Thymus (tissue), 14 donors: ENCODE data around the gene ATP11B. TPM values are rescaled to one million over a fixed set of nuclear protein-coding genes. Genes with fewer than 3 reads are reported as not detected.

ENCODE experiments used
- DNase-seq, 9 donors: peaks; one replicate each; pipeline ENCODE4 v3.0.0-alpha.2; 2013; ENCODE audit warnings: low spot score in 9 of 9, low read depth in 6 of 9, missing footprints in 1 of 9
- H3K27ac ChIP-seq, 2 donors: one replicate each; pipeline ENCODE4 v1.5.1; 2013; ENCODE audit warnings: control low read depth in 1 of 2, low read depth in 1 of 2, low read length in 1 of 2, mild to moderate bottlenecking in 1 of 2, moderate library complexity in 1 of 2
- H3K27me3 ChIP-seq, 2 donors: one replicate each; pipeline ENCODE4 v1.5.1; 2013; ENCODE audit warnings: low read length in 1 of 2; ENCODE audit not compliant: control insufficient read depth in 2 of 2, insufficient read depth in 1 of 2
- H3K36me3 ChIP-seq, 2 donors: one replicate each; pipeline ENCODE4 v1.5.1; 2013; ENCODE audit warnings: low read length in 1 of 2, mild to moderate bottlenecking in 1 of 2, moderate library complexity in 1 of 2; ENCODE audit not compliant: control insufficient read depth in 2 of 2, insufficient read depth in 2 of 2
- H3K4me1 ChIP-seq, 2 donors: one replicate each; pipeline ENCODE4 v1.5.1; 2013; ENCODE audit warnings: low read length in 2 of 2; ENCODE audit not compliant: control insufficient read depth in 2 of 2, insufficient read depth in 2 of 2
- H3K4me3 ChIP-seq, 2 donors: one replicate each; pipeline ENCODE4 v1.5.1; 2013; ENCODE audit warnings: low read length in 2 of 2, control low read depth in 1 of 2, mild to moderate bottlenecking in 1 of 2
- H3K9me3 ChIP-seq, 2 donors: one replicate each; pipeline ENCODE4 v1.5.1; 2013; ENCODE audit warnings: low read length in 1 of 2, mild to moderate bottlenecking in 1 of 2; ENCODE audit not compliant: control insufficient read depth in 2 of 2, insufficient read depth in 1 of 2
- WGBS: extraction: QIAGEN DNeasy Blood & Tissue Kit; methylation state at CpG from one replicate; pipeline ENCODE4 v1.1.7; 2013; 5-methylcytosine and 5-hydroxymethylcytosine counted together
- long read RNA-seq, 10 donors: transcript quantifications; one replicate each; lab custom pipeline, GENCODE V29; 2026
- polyA plus RNA-seq: library from polyadenylated mRNA; stranded (reverse); fragments of 200-250 nt; gene quantifications from one replicate; pipeline ENCODE4 v1.2.3, GENCODE V29; 2013
- total RNA-seq: library from RNA; stranded (reverse); fragments of 120-200 nt; gene quantifications from one replicate; pipeline ENCODE4 v1.2.4, GENCODE V29; 2013
- donor health status: healthy.

ATP11B gene
- 76.9 TPM for total RNA-seq
- 24.7 TPM for polyA plus RNA-seq
- long read RNA-seq, donor 1: 0 reads
- long read RNA-seq, donor 2: 0 reads
- long read RNA-seq, donor 3, full-length matches to known transcripts: 1 of 1 reads
- long read RNA-seq, donor 3, partial matches to known transcripts: 0 of 1 reads
- long read RNA-seq, donor 3, other reads (novel, unspliced or antisense): 0 of 1 reads
- long read RNA-seq, donor 4: 0 reads
- long read RNA-seq, donor 5, full-length matches to known transcripts: 4 of 16 reads
- long read RNA-seq, donor 5, partial matches to known transcripts: 0 of 16 reads
- long read RNA-seq, donor 5, other reads (novel, unspliced or antisense): 12 of 16 reads
- long read RNA-seq, donor 6, full-length matches to known transcripts: 4 of 4 reads
- long read RNA-seq, donor 6, partial matches to known transcripts: 0 of 4 reads
- long read RNA-seq, donor 6, other reads (novel, unspliced or antisense): 0 of 4 reads
- long read RNA-seq, donor 7, full-length matches to known transcripts: 3 of 30 reads
- long read RNA-seq, donor 7, partial matches to known transcripts: 27 of 30 reads
- long read RNA-seq, donor 7, other reads (novel, unspliced or antisense): 0 of 30 reads
- long read RNA-seq, donor 8: 0 reads
- long read RNA-seq, donor 9, full-length matches to known transcripts: 3 of 3 reads
- long read RNA-seq, donor 9, partial matches to known transcripts: 0 of 3 reads
- long read RNA-seq, donor 9, other reads (novel, unspliced or antisense): 0 of 3 reads
- long read RNA-seq, donor 10: 0 reads

DNA sequence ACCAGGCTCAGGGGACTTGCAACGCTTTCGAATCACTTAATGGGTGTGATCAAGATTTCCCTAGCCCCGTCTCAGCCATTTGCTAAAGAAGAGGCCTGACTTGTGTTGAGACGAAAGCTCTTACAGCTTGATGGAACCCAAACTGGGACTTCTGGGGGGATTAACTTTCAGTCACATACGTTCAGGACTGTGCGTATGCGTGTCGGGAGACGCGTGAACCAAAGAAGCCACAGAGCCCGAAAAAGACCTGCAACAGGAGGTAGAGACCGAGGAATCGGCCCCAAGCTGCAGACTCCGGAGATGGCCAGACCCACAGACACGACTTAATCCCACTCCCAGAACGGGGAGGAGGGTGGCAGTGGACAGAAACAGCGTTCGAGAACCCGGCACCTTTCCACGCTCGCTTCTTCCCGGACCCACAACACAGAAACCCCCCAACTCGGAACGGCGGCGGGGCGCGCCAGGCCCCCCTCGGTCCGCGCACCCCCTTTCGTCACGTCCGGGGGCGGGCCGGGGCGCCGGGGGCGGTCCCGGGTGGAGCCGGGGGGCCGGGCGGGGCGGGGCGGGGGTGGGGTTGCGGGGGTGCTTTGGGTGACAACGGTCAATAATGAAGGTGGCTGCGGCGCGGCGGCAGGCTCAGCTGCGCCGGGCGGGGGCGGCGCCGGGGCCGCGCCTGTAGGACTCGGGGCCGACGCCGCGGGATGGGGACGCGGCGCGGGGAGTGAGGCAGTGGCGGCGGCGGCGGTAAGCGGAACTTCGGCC lies at the start of gene ATP11B:
ATP11B (plus strand) TSS at position 604 of the 762 bp plus-strand sequence. CDS start 256 bp downstream, outside the sequence.
- no peaks in the 10 kb centered on the region for H3K36me3 ChIP-seq
- peak within 1 kb of the TSS; percentile 96 to 99 for H3K27ac ChIP-seq
- peak; percentile 53 to 89 (median 70) for DNase-seq
- H3K9me3 ChIP-seq: no peaks in the 10 kb centered on the region
- peaks cover 0 to 2% of the 10 kb centered on the region in 2 donors for H3K4me1 ChIP-seq
- peak within 1 kb of the TSS; percentile 67 to 96 for H3K4me3 ChIP-seq
- WGBS: under 1% methylated on average over 69 of the region's 74 CpGs
- no peaks in the 10 kb centered on the region for H3K27me3 ChIP-seq

DNA sequence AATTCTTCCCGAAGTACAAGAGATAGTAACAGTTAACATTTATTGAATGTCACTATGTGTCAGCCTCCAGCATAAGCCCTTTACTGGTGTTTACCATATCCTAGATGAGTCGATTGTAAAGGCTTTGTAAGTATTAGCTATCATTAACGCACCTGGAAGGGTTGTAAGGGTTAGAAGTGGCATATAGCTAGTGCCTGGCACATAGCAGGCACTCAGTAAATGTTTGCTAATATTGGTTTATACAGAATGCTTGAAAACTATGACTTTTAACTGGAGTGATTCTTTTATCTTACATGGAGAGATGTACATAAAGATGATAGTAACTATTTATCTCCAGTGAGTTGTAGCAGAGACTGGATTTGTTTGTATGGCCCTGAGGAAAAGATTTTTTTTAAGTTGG lies 46.3 kb upstream of the ATP11B start:
- Histone ChIP-seq H3K27ac (no peak overlapping the region), H3K36me3 (no peaks in the 10 kb centered on the region), H3K4me1 (no peaks in the 10 kb centered on the region), H3K4me3 (no peak overlapping the region), H3K27me3 (no peaks in the 10 kb centered on the region), H3K9me3 (no peaks in the 10 kb centered on the region)
- DNase-seq: no peak
- WGBS: 65% methylated on average over 3 of the region's 3 CpGs

DNA sequence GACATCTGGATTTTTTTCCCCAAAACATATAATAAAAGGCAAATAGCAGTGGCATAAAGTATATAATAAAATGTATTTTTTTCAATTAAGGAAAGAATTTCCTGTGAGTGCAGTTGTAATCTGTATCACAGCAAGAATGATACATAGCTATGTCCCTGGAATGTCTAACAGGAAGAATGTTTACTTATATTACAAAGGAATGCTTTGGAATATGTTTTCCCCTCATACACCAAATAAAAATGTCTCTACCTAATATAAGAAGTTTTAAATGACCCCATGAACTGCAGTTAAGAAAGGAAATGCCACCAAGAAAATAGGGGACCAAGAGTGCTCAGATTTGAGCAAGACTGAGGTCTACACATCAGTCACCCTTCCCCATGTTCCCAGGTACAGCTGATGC lies 38.0 kb upstream of the ATP11B start:
- no peak overlapping the region for H3K4me3 ChIP-seq
- no peaks in the 10 kb centered on the region for H3K9me3 ChIP-seq
- H3K27ac ChIP-seq: no peak overlapping the region
- no peaks in the 10 kb centered on the region for H3K4me1 ChIP-seq
- no peaks in the 10 kb centered on the region for H3K27me3 ChIP-seq
- no peak for DNase-seq
- no peaks in the 10 kb centered on the region for H3K36me3 ChIP-seq

DNA sequence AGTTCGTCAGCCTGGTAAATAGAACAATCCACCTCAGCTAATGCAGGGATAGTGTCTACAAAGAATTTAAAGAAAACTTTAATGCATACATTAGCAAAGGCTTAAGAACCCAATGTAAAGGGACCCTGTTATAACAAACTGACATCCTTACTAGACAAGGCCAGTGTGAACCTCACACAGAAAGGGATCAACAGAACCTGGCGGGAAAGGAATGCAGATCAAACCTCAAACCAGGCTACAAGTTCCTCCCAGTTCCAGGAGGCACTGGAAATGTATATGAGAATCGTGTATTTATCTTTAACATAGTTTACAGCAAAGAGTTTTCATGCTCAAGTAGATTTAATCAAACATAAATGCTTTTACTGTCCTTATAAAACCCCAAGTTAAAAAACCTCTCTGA lies 37.6 kb upstream of the ATP11B start:
- H3K4me1 ChIP-seq: no peaks in the 10 kb centered on the region
- H3K27ac ChIP-seq: no peak overlapping the region
- H3K4me3 ChIP-seq: no peak overlapping the region
- H3K27me3 ChIP-seq: no peaks in the 10 kb centered on the region
- H3K36me3 ChIP-seq: no peaks in the 10 kb centered on the region
- H3K9me3 ChIP-seq: no peaks in the 10 kb centered on the region
- no peak for DNase-seq
- 94% methylated on average over 3 of the region's 3 CpGs for WGBS

DNA sequence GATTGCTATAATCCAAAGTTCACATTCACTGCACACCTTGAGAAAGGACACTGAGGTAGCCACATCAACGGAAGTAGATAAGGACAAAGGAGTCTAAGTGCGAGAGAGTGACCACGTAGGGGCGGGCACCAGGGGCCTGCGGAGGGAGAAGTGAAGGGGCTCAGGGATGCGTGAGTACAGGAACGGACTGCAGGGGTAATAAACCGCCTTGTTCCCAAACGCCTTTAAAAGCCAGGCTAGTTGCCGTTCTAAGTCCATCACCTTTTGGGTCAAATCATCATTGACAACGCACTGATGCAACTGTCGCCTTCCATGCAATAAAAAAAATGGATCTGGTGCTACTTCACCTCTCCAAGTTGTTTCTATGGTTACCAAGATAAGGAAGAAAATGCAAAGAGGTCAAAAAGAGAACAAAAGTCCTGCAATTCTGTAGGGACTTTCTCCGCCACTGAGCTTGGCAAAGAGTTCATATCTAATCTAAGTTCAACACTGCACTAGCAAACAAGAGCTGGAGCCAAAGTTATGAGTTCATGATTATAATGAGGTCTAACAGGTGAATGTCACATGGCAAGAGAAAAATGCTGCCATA lies 32.6 kb upstream of the ATP11B start:
- 86% methylated on average over 13 of the region's 13 CpGs for WGBS
- Histone ChIP-seq H3K36me3 (no peaks in the 10 kb centered on the region), H3K4me3 (no peak overlapping the region), H3K4me1 (no peaks in the 10 kb centered on the region), H3K27me3 (no peaks in the 10 kb centered on the region), H3K9me3 (no peaks in the 10 kb centered on the region), H3K27ac (no peak overlapping the region)
- no peak for DNase-seq

DNA sequence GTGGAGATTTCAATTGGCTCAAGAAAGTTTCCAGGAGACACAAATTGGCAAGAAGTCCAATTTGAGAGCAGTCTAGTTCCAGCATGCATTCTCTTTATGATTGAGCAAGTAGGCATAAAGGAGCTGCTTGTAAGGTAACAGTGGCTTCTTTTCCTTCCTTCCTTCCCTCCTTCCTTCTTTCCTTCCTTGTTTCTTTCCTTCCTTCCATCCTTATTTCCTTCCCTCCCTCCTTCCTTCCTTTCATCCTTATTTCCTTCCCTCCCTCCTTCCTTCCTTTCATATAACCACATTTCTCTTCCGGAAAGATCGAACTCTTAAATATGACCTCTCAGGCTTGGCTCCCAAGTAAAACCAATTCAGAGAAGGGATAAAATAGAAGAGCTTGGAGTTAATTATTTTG lies 29.4 kb upstream of the ATP11B start:
- H3K4me1 ChIP-seq: no peaks in the 10 kb centered on the region
- no peak overlapping the region for H3K27ac ChIP-seq
- no peaks in the 10 kb centered on the region for H3K27me3 ChIP-seq
- no peak overlapping the region for H3K4me3 ChIP-seq
- no peaks in the 10 kb centered on the region for H3K9me3 ChIP-seq
- H3K36me3 ChIP-seq: no peaks in the 10 kb centered on the region
- no peak for DNase-seq
- 71% methylated on average over 2 of the region's 2 CpGs for WGBS

DNA sequence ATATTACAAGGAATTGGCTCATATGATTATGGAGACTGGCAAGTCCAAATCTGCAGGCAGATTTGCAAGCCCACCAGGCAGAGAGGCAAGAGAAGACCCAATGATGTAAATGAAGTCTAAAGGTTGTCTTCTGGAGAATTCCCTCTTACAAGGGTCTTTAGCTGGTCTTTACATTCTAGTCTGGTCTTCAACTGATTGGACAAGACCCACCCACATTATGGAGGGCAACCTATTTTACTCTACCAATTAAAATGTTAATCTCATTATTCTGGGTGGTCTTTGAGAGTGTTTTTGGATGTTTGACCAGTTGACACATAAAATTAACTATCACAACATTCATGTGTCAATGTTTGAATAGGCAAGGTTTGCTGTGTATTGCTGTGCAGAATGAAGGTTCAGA lies 28.0 kb upstream of the ATP11B start:
- no peaks in the 10 kb centered on the region for H3K9me3 ChIP-seq
- DNase-seq: no peak
- H3K27ac ChIP-seq: no peak overlapping the region
- H3K27me3 ChIP-seq: no peaks in the 10 kb centered on the region
- no peaks in the 10 kb centered on the region for H3K36me3 ChIP-seq
- no peaks in the 10 kb centered on the region for H3K4me1 ChIP-seq
- H3K4me3 ChIP-seq: no peak overlapping the region

DNA sequence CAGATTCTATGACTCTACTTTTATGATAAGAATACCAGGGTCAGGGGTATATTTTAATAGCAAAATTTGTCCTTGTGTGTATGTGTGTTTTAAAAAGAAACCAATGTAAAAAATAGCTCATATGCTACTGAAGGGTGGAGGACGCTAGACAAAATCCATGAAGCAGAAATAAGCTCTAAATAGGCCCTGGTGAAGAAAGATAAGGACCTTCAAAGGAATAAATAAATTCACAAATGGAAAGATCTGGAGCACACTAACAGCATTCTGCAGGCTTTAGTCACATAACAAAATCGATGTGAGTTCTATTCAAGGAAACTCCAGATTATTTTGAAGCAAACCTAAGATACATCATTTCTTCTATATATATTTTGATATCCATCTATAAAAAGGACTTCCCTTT lies 27.2 kb upstream of the ATP11B start:
- 84% methylated on average over 2 of the region's 2 CpGs for WGBS
- Histone ChIP-seq H3K27ac (no peak overlapping the region), H3K9me3 (no peaks in the 10 kb centered on the region), H3K27me3 (no peaks in the 10 kb centered on the region), H3K36me3 (no peaks in the 10 kb centered on the region), H3K4me3 (no peak overlapping the region), H3K4me1 (no peaks in the 10 kb centered on the region)
- no peak for DNase-seq
